GM12864 (cell line): ENCODE results near the gene CMTM8.
A peak's percentile ranks its signal among the peaks of the same experiment; 100 is the strongest.

ENCODE experiments used
- DNase-seq: peaks from one replicate; pipeline ENCODE4 v3.0.0-alpha.2; 2011; ENCODE audit warnings: low read depth
- H3K4me3 ChIP-seq: 2 replicates; pipeline ENCODE4 v1.5.1; 2011; ENCODE audit warnings: mild to moderate bottlenecking, low read depth, low read length, control low read depth
- TF ChIP-seq, protein P1 (sequence below): IDR thresholded peaks from 2 replicates; pipeline ENCODE4 v1.5.1; 2011; ENCODE audit warnings: low read depth, mild to moderate bottlenecking, moderate library complexity, low read length, control low read depth, inconsistent platforms; ENCODE audit errors: missing control alignments

Gene CMTM8

DNA sequence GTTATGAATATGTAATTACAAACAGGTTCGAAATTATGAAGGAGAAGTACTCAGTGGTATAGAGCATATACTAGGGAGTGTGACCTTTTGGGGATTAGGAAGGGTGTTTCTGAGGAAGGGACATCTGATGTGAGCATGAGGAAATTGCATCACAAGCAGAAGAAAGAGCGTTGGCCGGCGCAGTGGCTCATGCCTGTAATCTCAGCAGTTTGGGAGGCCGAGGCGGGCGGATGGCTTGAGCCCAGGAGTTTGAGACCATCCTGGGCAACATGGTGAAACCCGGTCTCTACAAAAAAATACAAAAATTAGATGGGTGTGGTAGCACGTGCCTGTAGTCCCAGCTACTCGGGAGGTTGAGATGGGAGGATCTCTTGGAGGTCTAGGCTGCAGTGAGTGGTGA, 160.1 kb downstream of the CMTM8 start:
- TF ChIP-seq, protein P1, sequence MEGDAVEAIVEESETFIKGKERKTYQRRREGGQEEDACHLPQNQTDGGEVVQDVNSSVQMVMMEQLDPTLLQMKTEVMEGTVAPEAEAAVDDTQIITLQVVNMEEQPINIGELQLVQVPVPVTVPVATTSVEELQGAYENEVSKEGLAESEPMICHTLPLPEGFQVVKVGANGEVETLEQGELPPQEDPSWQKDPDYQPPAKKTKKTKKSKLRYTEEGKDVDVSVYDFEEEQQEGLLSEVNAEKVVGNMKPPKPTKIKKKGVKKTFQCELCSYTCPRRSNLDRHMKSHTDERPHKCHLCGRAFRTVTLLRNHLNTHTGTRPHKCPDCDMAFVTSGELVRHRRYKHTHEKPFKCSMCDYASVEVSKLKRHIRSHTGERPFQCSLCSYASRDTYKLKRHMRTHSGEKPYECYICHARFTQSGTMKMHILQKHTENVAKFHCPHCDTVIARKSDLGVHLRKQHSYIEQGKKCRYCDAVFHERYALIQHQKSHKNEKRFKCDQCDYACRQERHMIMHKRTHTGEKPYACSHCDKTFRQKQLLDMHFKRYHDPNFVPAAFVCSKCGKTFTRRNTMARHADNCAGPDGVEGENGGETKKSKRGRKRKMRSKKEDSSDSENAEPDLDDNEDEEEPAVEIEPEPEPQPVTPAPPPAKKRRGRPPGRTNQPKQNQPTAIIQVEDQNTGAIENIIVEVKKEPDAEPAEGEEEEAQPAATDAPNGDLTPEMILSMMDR, result no peak
- no peak overlapping the region for H3K4me3 ChIP-seq
- no peak for DNase-seq

DNA sequence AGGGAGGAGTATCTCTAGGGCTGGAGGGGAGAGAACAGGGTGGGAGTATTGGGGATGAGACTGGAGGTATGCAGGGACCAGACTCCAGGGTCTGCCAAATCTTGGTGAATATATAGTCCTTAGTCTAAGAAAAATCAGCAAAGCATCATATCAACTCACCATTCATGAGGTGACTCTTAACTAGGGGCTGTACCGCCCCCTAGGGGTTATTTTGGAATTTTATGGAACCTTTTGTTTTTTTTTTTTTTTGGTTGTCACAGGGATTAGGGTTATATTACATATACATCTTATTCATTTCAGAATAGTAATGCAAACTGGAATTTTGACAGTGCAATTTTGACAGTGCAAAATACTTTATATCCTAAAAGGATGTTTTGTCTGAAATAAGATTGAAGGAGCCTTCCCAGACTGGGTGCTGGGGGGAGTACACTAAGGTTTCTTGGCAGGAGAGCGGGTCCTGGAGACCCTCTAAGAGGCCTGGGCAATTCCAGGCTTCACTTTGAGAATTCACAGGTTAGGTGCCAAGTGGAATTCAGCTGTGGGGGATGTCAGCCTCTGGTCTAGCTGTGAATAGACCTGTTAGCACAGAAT, 160.6 kb downstream of the CMTM8 start:
- TF ChIP-seq, protein P1, result peak; percentile 52
- DNase-seq, result no peak

DNA sequence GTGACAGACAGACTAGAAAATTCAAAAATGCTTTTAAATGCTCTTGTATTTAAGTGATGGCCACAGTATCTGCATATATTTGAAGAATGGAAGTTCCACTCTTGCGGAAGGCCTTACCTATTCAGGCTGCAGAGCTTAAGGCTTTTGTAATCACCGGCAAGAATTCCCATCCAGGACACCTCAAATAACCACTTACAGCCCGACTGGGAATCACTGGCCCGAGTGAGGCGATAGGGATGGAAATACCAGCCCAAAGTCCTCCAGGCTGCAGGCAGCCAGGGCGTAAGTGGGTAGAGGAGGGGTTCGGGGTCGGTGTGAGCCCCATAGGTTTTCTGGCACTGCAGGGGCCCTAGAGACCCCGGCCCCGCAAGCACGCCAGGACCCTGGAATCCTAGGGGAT, 162.6 kb downstream of the CMTM8 start:
- no peak for DNase-seq
- TF ChIP-seq, protein P1, result no peak
- H3K4me3 ChIP-seq, result peak overlapping the region; percentile 39

More for the DNA sequence above, 160.6 kb downstream of the CMTM8 start:
- no peak overlapping the region for H3K4me3 ChIP-seq

DNA sequence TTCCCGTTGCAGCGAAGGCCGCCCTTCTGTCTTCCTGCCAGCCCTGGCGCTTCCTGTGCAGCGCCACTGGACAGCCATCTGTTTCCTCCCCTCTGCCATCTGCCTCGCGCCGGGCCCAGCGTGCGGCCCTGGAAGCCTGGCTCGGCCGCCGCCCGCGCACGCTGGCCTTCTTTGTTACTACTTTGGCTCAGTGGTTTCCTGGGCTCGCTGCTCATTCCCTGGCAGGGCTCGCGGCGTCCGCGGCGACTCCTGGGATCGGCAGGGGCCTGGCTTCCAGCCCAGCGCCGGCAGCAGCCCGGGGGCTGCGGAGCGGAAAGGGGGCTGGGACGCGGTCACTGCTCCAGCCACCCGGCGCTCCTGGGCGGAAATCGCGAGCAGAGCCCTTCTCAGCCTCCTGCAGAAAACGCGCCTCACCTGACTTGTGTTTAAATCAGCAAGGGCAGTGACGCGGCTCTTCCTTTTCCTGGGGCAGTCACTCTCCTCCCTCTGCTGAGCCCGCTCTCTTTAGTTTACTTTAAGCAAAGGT, 163.1 kb downstream of the CMTM8 start:
- no peak for DNase-seq

DNA sequence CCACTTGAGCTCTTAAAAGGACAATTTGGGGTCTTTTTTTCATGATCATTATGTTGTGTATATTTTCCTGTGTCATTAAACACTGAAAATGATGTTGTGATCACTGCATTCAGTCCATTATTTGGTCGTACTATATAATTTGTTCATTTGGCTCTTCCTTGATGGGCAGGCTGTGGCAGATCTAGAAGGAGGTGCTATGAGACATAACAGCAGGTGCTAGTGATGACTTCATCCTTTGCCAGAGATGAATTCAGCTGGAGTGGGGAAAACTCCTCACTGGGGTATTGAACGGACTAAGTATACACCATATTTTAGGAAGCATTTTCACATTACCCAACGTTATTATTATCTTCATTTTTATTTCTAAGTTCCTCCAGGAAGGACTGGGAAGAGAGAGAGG, 165.2 kb downstream of the CMTM8 start:
- DNase-seq, result no peak
- TF ChIP-seq, protein P1, result no peak
- no peak overlapping the region for H3K4me3 ChIP-seq

More for the DNA sequence above, 163.1 kb downstream of the CMTM8 start:
- TF ChIP-seq, protein P1, result no peak
- peak overlapping the region; percentile 39 for H3K4me3 ChIP-seq

DNA sequence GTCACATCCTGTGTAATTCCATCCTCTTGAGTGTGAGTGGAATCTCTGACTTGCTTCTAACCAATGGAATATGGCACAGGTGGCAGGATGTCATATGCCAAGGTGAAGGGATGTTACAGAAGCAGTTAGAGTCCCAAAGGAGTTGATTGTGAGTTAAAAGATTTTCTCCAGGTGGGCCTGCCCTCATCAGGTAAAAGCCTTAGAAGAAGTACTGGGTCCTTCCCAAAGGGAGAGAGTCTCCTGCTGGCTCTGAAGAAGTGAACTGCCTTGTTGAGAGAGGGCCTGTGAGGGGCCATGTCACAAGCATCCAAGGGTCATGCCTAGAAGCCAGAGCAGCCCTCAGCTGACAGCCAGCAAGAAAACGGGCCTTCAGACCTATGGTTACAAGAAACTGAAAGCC, 166.2 kb downstream of the CMTM8 start:
- TF ChIP-seq, protein P1, result no peak
- DNase-seq, result no peak
- H3K4me3 ChIP-seq, result no peak overlapping the region

DNA sequence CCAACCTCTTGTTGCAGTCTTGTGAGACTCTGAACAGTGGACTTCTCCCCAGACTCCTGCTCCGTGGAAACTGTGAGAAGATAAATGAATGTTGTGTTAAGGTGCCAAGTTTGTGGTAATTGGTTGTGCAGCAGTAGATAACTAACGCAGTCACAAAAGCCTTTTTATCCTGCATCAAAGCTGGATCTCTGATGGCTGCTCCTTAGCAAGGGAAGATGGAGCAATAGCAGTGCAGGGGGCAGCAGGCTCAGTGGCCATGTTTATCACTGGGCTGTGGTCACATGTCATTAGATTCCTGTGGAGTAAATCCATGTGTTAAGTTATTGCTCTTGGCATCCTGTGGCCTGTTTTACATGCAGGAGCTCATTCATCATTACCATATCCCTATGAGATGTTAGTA, 166.7 kb downstream of the CMTM8 start:
- no peak overlapping the region for H3K4me3 ChIP-seq
- TF ChIP-seq, protein P1, result no peak
- no peak for DNase-seq
